Limb (tissue), 2 donors: ENCODE data around the gene CBX6.

Experiments used
- DNase-seq, 2 donors: peaks; one replicate each; pipeline ENCODE4 v3.0.0-alpha.2; 2016; ENCODE audit errors: extremely low spot score in 2 of 2

CBX6 gene

GRCh38 chr22:38819387-38819940, 52.6 kb downstream of the CBX6 start:
- no peak for DNase-seq

- DNase-seq, result no peak
These were observed 54.8 kb downstream of the CBX6 start for GRCh38 chr22:38817196-38817595.

GRCh38 chr22:38815842-38816241, 56.2 kb downstream of the CBX6 start:
- no peak for DNase-seq
